ENCODE results near the gene MCCC1. TPM values are rescaled to one million over a fixed set of nuclear protein-coding genes. Genes with fewer than 3 reads are reported as not detected.
"Not testable (repeated sequence)": the region's sequence is repeated elsewhere in the genome, so short reads cannot be mapped to it uniquely, and the experiment has no call there.

The MCCC1 gene
- total RNA-seq, 1 experiment from 2014 or later = 19.2 TPM

- Histone ChIP-seq H3K27me3 (replicated peaks; ENCODE audit: insufficient read depth, low read depth, low read length, poor library complexity) (peaks cover 11% of the 10 kb centered on the region), H3K9me3 (ENCODE audit: low read depth, low read length, poor library complexity, severe bottlenecking) (no peaks in the 10 kb centered on the region), H3K4me3 (ENCODE audit: low read depth, low read length, poor library complexity, severe bottlenecking) (no peak overlapping the region), H3K36me3 (ENCODE audit: insufficient read depth, low read length, poor library complexity, severe bottlenecking) (no peaks in the 10 kb centered on the region), H3K4me1 (ENCODE audit: insufficient read depth, low read length, poor library complexity, severe bottlenecking) (no peaks in the 10 kb centered on the region), H3K27ac (ENCODE audit: low read depth, low read length, poor library complexity, severe bottlenecking) (no peak overlapping the region)
- DNase-seq (ENCODE audit: low spot score) = no peak
- POLR2A ChIA-PET (ENCODE audit: low non-redundant PET) = no interaction called here
- intact Hi-C loops (cut with micrococcal nuclease; ENCODE audit: unreplicated experiment) = loop anchor here (5.0 kb wide), 2 partner anchors 207 to 402 kb away; no protein-coding TSS in a partner anchor
- TF ChIP-seq EZH2 (IDR thresholded peaks at IDR 0.05; ENCODE audit: borderline replicate concordance, low read depth, low read length, poor library complexity, severe bottlenecking) (no peak), CTCF (conservative IDR thresholded peaks at IDR 0.05; ENCODE audit: low read depth, low read length) (no peak)
- no TSS peak for BruUV-seq (replicated peaks)
- CTCF ChIA-PET = interaction anchor here (1.0 kb wide), 1 partner anchor 400 kb away, joined by 3 read pairs; no protein-coding TSS in a partner anchor
Observed at GRCh38 chr3:183114384-183115178, 15.3 kb upstream of the MCCC1 start.

- H3K27me3 ChIP-seq (replicated peaks; ENCODE audit: insufficient read depth, low read depth, low read length, poor library complexity); H3K4me1 ChIP-seq (ENCODE audit: insufficient read depth, low read length, poor library complexity, severe bottlenecking); BruUV-seq (replicated peaks); H3K9me3 ChIP-seq (ENCODE audit: low read depth, low read length, poor library complexity, severe bottlenecking); POLR2A ChIA-PET (ENCODE audit: low non-redundant PET); intact Hi-C loops (cut with micrococcal nuclease; ENCODE audit: unreplicated experiment); DNase-seq (ENCODE audit: low spot score); H3K27ac ChIP-seq (ENCODE audit: low read depth, low read length, poor library complexity, severe bottlenecking); CTCF ChIA-PET; H3K4me3 ChIP-seq (ENCODE audit: low read depth, low read length, poor library complexity, severe bottlenecking); H3K36me3 ChIP-seq (ENCODE audit: insufficient read depth, low read length, poor library complexity, severe bottlenecking): not testable (repeated sequence)
Observed at GRCh38 chr3:183109847-183110246, 10.6 kb upstream of the MCCC1 start.

- Histone ChIP-seq H3K36me3 (ENCODE audit: insufficient read depth, low read length, poor library complexity, severe bottlenecking) (no peaks in the 10 kb centered on the region), H3K27ac (ENCODE audit: low read depth, low read length, poor library complexity, severe bottlenecking) (no peak overlapping the region), H3K27me3 (replicated peaks; ENCODE audit: insufficient read depth, low read depth, low read length, poor library complexity) (no peaks in the 10 kb centered on the region), H3K9me3 (ENCODE audit: low read depth, low read length, poor library complexity, severe bottlenecking) (no peaks in the 10 kb centered on the region), H3K4me1 (ENCODE audit: insufficient read depth, low read length, poor library complexity, severe bottlenecking) (peaks cover 5% of the 10 kb centered on the region), H3K4me3 (ENCODE audit: low read depth, low read length, poor library complexity, severe bottlenecking) (no peak overlapping the region)
- intact Hi-C loops (cut with micrococcal nuclease; ENCODE audit: unreplicated experiment) = no loop called here
- POLR2A ChIA-PET (ENCODE audit: low non-redundant PET) = interaction anchor here (0.7 kb wide), 1 partner anchor 10 kb away, joined by 4 read pairs; no protein-coding TSS in a partner anchor
- BruUV-seq (replicated peaks) = no TSS peak
- TF ChIP-seq CTCF (conservative IDR thresholded peaks at IDR 0.05; ENCODE audit: low read depth, low read length) = no peak
- TF ChIP-seq EZH2 (IDR thresholded peaks at IDR 0.05; ENCODE audit: borderline replicate concordance, low read depth, low read length, poor library complexity, severe bottlenecking) = no peak
- DNase-seq (ENCODE audit: low spot score) = no peak
- CTCF ChIA-PET = no interaction called here
Observed at GRCh38 chr3:183108470-183108869, 9.2 kb upstream of the MCCC1 start.

Data from A673 (cell line).